ENCODE data around the gene SENP6.
"Not testable (repeated sequence)": the region's sequence is repeated elsewhere in the genome, so short reads cannot be mapped to it uniquely, and the experiment has no call there.

SENP6 gene

DNA sequence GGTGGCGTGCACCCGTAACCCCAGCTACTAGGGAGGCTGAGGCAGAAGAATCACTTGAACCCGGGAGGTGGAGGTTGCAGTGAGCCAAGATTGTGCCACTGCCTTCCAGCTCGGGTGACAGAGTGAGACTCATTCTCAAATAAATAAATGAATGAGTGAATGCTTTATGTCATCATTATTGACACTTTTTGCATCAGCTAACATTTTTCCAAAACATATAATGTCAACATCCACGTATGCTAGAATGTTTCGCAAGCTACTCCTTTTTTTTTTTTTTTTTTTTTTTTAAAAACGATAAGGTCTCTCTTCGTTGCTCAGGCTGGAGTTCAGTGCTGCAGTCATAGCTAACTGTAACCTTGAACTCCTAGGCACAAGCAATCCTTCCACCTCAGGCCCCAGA, 72.2 kb downstream of the SENP6 start:
- DNase-seq: no peak

DNA sequence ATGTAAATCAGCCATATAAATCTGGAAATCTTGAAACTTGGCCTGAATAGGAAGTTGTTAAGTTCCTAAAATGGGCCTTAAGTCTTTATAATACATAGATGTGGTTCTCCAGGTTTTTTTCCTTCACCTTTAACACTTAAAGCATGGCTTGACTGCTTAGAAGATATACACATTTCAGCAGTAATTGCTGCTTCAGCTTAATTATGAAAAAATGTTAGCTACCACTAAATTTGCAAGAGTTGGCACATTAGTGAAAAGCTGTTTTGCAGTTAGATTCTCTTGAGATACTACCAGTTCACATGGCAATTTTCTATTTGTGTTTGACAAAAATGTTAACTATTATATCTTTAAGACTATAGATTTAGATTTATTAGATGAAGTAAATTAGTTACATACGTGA, 74.7 kb downstream of the SENP6 start:
- DNase-seq: no peak

DNA sequence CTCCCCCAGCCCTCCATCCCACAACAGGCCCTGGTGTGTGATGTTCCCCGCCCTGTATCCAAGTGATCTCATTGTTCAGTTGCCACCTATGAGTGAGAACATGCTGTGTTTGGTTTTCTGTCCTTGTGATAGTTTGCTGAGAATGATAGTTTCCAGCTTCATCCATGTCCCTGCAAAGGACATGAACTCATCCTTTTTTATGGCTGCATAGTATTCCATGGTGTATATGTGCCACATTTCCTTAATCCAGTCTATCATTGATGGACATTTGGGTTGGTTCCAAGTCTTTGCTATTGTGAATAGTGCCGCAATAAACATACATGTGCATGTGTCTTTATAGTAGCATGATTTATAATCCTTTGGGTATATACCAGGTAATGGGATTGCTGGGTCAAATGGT, 80.9 kb downstream of the SENP6 start:
- not testable (repeated sequence) for DNase-seq

DNA sequence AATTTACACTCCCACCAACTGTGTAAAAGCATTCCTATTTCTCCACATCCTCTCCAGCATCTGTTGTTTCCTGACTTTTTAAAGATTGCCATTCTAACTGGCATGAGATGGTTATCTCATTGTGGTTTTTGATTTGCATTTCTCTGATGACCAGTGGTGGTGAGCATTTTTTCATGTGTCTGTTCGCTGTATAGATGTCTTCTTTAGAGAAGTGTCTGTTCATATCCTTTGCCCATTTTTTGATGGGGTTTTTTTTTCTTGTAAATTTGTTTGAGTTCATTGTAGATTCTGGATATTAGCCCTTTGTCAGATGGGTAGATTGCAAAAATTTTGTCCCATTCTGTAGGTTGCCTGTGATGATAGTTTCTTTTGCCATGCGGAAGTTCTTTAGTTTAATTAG, 81.3 kb downstream of the SENP6 start:
- peak; percentile 2 for DNase-seq

DNA sequence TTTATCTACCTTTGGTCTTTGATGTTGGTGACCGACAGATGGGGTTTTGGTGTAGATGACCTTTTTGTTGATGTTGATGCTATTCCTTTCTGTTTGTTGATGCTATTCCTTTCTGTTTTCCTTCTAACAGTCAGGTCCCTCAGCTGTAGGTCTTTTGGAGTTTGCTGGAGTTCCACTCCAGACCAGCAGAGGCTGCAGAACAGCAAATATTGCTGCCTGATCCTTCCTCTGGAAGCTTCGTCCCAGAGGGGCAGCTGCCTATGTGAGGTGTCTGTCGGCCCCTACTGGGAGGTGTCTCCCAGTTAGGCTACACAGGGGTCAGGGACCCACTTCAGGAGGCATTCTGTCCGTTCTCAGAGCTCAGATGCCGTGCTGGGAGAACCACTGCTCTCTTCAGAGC, 85.9 kb downstream of the SENP6 start:
- DNase-seq: not testable (repeated sequence)

DNA sequence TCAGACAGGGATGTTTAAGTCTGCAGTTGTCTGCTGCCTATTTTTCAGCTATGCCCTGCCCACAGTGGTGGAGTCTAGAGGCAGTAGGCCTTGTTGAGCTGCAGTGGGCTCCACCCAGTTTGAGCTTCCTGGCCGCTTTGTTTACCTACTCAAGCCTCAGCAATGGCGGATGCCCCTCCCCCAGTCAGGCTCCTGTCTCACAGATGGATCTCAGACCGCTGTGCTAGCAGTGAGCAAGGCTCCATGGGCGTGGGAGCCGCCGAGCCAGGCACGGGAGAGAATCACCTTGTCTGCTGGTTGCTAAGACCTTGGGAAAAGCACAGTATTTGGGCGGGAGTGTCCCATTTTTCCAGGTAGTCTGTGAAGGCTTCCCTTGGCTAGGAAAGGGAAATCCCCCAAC, 86.3 kb downstream of the SENP6 start:
- not testable (repeated sequence) for DNase-seq

DNA sequence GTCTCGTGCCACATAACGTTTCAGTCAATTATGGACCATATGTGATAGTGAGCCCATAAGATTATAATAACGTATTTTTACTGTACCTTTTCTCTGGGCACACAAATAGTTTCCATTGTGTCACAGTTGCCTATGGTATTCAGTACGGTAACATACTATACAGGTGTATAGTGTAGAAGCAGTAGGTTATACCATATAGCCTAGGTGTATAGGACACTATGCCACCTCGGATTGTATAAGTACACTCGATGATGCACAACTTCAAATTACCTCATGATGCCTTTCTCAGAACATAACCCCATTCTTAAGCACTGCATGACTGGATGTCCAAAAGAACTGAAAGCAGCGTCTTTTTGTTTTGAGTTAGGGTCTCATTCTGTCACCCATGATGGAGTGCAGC, 87.9 kb downstream of the SENP6 start:
- DNase-seq: no peak

DNA sequence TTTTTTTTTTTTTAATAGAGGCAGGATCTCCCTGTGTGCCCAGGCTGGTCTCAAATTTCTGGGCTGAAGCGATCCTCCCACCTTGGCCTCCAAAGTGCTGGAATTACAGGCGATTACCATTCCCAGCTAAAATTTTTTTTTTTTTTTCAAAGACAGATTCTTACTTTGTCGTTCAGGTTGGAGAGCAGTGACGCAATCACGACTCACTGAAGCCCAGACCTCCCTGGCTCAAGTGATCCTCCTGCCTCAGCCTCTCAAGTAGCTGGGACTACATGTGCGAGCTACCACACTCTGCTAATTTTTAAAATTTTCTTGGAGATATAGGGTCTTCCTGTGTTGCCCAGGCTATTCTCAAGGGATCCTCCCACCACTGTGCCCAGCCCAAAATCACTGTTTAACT, 89.3 kb downstream of the SENP6 start:
- no peak for DNase-seq

DNA sequence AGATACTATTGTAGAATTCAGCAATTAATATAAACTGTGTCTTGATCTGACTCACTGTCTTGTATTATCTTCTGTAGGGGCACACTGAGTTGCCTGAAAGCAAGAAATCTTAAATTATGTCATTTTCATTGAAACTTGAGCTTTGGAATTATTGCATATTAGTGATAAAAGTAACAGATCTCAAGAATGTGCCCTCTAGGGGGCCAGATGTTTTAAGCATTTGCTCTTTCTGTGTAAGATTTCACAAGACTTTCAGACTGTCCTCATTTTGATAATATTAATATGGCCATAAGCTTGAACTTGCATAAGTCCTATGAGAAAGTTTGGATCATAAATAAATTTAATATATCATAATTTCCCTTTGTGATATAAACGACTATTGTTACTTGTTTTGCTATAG, 91.9 kb downstream of the SENP6 start:
- no peak for DNase-seq

DNA sequence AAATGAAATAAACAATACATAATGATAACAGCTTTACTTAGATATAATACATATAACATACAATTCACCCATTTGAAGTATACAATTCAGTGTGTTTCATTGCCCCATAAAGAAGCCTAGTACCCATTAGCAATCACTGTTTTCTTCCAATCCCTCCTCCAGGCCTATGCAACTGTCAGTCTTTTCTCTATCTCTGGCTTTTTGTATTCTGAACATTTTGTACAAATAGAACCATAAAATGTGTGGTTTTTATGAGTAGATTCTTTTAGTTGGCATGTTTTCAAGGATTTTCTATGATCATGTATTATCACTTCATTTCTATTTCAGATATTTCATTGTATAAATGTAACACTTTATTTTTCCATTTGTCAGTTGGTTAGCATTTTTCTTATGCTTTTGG, 92.7 kb downstream of the SENP6 start:
- no peak for DNase-seq

DNA sequence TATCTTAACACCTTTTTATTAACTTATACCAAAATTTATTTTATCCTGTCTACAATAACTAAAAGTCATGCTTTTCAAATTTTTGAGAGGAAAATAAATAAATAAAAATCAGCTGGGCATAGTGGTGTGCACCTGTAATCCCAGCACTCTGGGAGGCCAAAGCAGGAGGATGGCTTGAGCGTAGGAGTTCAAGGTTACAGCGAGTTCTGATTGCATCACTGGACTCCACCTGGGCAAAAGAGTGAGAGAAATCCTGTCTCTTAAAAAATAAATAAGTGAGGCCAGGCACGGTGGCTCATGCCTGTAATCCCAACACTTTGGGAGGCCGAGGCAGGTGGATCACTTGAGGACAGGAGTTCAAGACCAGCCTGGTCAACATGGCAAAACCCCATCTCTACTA, 106.7 kb downstream of the SENP6 start:
- not testable (repeated sequence) for DNase-seq

DNA sequence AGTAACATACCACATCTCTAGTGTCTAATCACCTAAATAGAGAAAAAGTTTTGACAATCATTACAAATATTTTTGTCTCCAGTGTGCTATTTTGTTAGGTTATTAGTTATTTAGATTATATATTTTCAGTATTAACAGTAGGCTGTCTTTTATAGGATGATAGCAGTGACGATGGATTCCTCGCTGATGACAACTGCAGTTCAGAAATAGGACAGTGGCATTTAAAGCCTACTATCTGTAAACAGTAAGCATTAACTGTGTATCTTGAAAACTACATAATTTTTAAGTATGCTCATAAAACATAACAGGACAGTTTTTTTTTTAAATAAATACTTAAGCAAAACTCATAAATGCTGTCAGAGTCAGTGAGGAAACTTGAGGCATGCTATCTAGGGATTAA, 109.5 kb downstream of the SENP6 start:
- no peak for DNase-seq

DNA sequence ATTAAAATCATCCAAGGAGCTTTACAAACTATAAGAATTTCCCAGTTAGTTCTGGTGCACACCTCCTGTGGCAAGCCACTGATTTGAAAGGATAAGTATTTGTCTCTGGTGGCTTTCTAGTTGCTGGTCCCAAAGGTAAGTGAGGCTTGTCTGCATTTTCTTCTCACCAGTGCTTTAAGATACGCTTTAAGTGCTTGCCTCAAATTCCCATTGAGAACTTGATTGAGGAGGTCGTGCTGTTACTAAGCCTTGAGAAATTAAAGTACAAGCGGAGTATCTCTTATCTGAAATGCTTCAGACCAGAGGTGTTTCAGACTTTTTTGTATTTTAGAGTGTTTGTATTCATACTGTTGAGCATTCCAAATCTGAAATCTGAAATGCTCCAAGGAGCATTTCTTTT, 117.5 kb downstream of the SENP6 start:
- DNase-seq: no peak

DNA sequence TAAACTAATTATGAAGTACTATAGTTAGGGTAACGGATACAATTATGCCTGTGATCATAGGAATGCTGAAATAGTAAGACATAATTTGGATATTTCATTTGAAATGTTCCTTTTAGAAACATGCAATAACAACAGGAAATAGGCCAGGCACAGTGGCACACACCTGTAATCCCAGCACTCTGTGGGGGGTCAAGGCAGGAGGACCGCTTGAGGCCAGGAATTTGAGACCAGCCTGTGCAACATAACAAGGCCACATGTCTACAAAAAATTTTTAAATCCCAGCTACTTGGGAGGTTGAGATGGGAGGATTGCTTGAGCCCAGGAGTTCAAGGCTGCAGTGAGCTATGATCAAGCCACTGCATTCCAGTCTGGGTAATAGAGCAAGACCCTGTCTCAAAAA, 121.7 kb downstream of the SENP6 start:
- DNase-seq: no peak

DNA sequence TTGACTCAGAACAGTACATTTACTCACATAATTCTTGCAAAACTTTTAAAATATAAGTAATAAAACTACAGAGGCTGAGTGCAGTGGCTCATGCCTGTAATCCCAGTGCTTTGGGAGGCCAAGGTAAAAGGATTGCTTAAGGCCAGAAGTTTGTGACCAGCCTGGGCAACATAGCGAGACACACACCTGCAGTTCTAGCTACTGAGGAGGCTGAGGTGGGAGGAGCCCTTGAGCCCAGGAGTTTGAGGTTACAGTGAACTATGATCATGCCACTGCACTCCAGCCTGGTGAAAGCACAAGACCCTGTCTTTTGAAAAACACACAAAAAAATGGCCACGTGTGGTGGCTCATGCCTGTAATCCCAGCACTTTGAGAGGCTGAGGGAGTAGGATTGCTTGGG, 125.5 kb downstream of the SENP6 start:
- DNase-seq: no peak

DNA sequence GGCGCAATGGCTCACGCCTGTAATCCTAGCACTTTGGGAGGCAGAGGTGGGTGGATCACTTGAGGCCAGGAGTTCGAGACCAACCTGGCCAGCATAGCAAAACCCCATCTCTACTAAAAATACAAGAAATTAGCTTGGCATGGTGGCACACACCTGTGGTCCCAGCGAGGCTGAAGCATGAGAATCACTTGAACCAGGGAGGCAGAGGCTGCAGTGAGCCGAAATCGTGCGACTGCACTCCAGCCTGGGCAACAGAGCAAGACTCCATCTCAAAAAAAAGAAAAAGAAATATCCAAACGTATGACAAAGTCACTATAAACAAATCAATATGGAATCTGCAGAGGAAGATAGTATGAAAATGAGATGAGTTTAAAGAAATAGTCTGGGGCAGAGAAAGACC, 129.3 kb downstream of the SENP6 start:
- not testable (repeated sequence) for DNase-seq

DNA sequence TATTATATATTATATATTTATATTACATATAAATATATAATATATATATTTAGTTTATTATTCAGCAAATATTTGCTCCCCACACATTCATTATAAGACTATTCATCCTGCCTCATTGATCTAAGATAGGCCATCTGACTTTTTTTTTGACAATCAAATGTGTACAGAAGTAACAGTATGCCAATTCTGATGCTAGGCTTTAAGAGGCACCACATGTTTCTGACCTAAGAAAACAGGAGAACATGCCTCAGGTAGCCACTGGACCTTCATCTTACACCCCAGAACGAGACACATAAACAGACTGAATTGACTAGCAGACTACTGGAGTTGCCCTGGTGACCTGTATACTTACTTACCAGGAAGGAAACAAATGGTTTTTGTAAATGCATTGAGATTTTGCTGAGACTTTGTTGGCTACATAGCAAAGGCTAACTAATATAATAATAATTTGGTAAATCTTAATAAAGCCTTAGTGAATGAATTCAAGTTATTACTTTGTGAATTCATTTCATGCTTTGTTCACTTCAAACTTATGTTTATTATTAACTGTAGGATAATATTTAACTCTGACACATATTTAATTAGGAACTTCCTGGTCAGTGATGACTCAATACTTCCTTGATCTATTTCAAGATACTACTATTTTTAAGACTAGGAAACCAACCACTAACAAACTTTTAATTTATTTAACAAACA, 134.0 kb downstream of the SENP6 start:
- no peak for DNase-seq

DNA sequence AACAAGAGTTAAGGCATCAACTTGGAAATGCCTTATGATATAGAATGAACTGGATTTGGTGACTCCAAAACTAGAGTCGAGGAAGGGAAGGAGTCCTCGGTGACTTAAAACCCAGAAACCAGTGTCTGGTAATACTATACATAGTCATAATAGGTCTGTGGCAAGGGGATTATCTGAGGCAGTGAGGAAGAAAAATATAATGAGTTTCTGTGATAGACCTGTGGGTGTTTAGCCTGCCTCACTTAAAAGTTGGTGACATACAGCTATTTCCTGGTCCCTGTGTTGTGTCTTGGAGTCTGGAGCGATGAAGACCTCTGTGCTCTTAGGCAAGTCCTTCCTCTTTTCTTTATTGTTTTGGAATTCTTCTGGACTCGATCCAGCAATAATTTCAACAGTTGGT, 142.3 kb downstream of the SENP6 start:
- DNase-seq: no peak

DNA sequence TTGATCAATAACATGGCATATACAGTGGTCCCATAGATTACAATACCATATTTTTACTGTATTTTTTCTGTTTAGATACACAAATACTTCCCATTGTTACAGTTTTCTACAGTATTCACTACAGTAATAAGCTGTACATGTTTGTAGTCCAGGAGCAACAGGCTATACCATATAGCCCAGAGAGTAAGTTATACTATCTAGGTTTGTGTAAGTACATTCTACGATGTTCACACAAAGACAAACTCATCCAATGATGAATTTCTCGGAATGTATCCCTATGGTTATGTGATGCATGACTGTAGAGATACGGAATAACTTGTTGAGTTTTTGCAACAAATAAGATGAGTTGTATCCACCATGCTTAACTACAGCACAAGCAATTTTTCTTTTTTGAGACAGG, 143.7 kb downstream of the SENP6 start:
- DNase-seq: no peak

DNA sequence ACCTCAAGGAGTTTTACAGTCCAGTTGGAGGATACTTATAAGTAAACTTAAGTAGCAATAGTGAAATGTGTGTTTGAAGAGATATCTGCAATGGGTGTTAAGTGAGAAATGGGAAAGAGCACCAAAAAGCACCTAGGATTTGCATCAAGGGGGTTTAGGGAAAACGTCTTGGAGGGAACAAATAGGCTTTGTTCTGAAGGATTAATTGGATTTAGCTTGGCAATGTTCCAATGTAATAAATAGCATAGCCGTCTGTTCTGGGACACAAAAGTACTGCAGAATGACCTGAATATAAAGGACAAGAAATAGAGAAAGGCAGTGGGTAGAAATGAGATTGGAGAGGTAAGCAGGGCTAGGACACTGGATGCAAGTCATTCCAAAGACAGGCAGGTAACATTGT, 144.5 kb downstream of the SENP6 start:
- peak; percentile 46 for DNase-seq

DNA sequence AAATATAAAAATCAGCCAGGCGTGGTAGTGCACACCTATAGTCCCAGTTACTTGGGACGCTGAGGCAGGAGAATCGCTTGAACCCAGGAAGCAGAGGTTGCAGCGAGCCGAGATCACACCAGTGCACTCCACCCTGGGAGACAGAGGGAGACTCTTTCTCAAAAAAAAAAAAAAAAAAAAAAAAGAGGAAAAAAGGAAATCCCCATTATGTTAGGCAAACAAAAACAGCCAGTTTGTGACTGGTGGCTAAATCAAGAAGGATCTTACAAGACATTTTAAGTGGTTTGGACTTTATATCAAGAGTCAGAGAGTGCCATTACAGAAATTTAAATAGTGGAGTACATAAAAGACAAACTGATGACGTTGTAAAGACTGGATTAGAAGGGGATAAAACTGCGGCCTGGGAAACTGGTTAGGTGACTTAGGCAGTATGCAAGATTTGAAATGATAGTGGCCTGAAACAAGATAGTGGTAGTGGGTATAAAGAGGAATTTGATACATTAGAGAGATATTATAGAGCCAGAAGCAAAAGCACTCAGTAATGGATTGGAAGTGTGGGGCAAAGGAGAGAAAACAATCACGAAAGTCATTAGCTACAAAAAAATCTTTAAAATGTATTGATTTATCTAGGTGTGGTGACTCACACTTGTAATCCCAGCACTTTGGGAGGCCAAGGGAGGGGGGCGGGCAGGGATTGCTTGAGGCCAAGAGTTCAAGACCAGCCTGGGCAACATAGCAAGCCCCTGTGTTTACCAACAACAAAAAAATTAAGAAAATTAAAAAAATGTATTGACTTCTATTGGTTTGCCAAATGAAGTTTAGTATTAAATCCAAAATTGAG, 145.7 kb downstream of the SENP6 start:
- peak; percentile 21 for DNase-seq

DNA sequence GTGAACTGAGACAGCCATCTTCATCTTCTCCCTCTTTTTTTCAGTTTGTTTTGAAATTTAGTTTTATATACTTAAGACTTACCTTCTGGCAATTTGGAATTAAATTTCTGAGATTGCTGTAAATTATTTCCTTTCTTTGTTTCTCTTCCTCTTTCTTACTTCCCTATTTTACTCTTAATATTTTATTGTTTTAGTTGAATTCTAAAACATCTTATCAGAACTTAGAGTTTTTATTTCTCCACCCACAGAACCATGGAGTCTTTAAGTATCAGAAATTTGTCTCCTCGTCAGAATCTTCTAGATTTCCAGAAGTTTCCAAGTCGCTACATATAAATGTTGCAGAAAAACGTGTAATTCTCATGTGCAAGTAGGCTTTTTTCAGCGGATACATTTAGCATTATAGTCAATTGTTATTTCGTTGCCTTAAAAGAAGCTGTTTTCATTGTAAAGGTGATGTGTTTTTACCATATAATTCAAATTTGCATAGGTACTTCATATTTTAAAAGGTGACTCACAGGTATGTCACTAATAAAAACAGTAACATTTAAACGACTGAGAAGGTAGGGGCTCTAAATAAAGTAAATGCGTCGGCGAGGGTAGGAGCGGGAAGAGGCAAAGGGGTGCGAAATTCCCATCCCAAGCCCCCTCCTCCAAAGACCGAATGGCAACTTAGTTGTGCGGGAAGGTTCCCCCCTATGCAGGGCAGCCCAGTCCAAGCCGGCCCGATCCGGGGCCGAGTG, 146.5 kb downstream of the SENP6 start:
- no peak for DNase-seq

DNA sequence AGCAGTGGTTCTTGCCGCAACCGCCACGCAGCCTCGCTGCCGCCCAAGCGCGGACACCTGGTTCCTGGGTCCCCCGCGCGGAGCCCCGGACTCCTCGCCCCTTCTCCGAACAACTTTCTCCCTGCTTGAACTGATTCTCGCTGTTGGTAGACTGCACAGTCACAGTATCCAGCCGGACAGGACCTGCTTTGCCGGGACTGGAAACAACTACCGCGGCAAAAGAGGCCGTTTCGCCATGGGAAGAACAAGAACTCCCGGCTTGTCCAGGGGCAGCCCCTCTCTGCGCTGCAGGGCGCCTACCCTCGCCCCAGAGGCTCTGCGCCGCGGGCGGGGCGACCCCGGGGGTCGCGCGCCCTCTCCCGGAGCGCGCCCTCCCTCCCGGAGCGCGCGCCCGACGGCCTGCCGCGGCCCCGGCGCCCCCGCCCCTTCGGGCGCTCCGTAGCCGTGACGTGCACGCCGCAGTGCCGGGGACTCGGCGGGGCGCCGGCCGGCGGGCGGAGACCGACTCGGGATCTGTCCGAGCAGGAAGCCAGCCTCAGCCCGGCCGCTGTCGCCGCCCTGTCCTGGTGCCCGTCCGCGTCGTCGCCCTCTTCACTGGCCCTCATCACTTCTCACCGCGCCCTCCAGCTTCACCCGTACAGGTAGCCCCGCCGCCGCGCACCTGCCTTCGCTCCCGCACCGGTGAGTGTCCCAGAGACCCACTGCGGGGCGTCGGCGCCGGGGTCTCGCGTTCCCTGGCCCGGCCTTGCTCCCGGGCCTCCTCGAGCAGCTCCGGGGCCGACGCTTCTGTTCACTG, 147.3 kb downstream of the SENP6 start, which contains the start of gene MYO6:
Gene MYO6 (plus strand): TSS at position 497 of the 796 bp plus-strand sequence. CDS start 68,309 bp downstream, outside the sequence.
- peak; percentile 73 for DNase-seq
